NCI-H2171 (cell line): Measurements from ENCODE around the gene KLF2.

ENCODE experiments used
- DNase-seq: peaks from one replicate; lab custom pipeline; 2025; lab: John Stamatoyannopoulos, UW

The KLF2 gene

DNA sequence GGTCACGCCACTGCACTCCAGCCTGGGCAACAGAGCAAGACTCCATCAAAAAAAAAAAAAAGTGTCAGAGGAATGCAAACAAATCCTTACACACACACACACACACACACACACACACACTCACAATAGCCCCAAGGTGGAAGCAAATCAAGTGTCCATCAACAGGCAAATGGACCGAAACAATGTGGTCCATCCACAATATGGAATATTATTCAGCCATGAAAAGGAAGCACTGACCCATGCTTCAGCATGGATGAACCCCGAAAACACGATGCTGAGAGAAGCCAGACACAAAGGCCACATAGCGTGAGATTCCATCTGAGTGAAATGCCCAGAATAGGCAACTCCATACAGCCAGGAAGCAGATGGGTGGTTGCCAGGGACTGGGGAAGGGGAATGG, 16.5 kb upstream of the KLF2 start:
- DNase-seq: no peak

- no peak for DNase-seq
Observed at GRCh38 chr19:16309643-16310042, 15.0 kb upstream of the KLF2 start.

GRCh38 chr19:16315825-16316505, 8.7 kb upstream of the KLF2 start:
- no peak for DNase-seq

DNA sequence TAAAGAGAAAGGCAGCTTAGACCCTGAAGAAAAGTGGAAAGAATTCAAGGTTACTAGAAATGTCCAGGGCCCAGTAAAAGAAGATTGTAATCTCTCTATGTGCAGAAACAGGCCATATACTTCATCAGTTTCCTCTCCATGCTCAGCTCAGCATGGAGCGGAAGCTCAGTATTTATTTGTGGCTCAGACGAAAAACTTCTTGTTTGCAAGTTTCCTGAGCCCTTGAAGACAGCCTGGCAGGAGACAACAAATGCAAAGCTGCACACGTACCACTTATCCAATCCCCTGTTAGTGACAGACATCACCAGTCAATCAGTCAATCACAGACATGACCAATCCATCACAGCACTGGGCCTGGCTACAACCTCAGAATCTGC, 8.1 kb upstream of the KLF2 start:
- no peak for DNase-seq

DNA sequence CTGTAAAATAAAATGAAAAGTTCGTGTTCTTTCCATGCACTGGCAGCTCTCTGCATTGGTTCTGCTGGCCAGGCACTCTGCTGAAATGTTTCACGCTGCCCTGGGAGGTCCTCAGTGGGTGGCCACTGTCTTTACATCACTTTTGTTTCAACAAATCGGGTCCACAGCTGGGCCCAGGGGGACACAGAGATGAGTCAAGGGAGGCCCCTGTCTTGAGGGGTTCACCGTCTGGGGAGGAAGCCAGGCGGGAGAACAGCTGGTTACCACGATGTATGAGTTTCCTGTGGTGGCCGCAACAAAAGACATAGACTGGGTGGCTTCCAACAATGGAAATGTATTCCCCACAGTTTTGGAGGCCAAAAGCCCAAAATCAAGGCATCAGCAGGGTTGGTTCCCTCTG, 5.1 kb upstream of the KLF2 start:
- DNase-seq: no peak

DNA sequence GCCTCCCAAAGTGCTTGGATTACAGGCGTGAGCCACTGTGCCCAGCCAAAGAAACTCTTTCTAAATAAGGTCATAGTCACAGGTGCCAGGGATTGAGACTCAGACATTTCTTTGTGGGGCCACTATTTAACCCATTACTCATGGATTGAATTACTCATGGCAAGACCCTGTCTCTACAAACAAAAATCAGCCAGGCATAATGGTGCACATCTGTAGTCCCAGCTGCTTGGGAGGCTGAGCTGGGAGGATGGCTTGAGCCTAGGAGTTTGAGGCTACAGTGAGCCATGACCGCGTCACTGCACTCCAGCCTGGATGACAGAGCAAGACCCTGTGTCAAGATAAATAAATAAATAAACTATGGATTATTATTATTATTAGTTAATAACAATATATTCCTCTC, 3.6 kb upstream of the KLF2 start:
- no peak for DNase-seq

GRCh38 chr19:16325161-16325527, 518 bp downstream of the KLF2 start:
- no peak for DNase-seq

- DNase-seq: peak; percentile 92
Observed at GRCh38 chr19:16325641-16326400, 1.2 kb downstream of the KLF2 start.

DNA sequence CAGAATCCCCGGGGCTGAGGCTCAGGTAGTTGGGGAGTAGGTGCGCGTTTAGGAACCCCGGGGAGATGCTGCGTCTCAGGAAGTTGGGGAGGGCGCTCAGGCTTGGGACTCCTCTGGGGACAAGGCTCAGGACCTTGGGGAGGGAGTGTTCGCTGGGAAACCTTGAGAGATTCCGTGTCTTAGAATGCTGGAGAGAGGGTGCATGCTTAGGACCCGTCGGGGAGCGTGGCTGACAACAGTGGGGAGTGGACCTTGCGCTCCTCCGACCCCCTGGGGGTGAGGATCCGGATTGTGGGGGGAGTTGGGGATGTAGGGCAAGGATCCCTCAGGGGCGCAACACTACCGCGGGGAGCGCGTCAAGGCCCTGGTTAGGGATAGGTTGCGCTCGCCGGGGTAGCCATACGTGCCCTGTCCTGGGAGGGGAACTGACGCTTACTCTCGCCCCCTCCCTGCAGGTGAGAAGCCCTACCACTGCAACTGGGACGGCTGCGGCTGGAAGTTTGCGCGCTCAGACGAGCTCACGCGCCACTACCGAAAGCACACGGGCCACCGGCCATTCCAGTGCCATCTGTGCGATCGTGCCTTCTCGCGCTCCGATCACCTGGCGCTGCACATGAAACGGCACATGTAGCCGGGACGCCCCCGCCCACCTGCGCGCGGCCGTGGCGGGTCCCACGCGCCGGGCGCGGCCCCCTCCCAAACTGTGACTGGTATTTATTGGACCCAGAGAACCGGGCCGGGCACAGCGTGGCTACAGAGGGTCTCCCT, 2.0 kb downstream of the KLF2 start:
- DNase-seq: no peak

- DNase-seq: no peak
Observed at GRCh38 chr19:16327169-16327475, 2.5 kb downstream of the KLF2 start.

DNA sequence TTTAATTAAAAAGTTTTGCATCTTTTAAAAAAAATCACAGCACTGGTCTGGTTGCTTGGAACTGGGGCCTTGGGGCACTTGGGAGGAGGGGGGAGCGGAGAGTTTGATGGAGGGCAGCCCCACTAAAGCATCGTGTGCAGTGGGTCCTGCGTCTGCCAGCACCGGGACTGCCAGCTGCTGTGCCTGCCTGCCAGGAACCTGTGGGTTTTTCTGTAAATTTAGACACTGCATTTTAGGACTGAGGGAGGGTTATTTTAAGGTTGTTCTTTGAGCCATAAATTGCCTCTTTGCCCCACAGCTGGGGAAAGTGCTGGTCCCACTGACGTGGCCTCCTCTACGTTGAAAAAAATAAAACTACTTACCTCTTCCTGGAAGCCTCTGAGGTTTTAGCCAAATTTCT, 2.9 kb downstream of the KLF2 start:
- no peak for DNase-seq

GRCh38 chr19:16327911-16328823, 3.5 kb downstream of the KLF2 start:
- DNase-seq: no peak

DNA sequence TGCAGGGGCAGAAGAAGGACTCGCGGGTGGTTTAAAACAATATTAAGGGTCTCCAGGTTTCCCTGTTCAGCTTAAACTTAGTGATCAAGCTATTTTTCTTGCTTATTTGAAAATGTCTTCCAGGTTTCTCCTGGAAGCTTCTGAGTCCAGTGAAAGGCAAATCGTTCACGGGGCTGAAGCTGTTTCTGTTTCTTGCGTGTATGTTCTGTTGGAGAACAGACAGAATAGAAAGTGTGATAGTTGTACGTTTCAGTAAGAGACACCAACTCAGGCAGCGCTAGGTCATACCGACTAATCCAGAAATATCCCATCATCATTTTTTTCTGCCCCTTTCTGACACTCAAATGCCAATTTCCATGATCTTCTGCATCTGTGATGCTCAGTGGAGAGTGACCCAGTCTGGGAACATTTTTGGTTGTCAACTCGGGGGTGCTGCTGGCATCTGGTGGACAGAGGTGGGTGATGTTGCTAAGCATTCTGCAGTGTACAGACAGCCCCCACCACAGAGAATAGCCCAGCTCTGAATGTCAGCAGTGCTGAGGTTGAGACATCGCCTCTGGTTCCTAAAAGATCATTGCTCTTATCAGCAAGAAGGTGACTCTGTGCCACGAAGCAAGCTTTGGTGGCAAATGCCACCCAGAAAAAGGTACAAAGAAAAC, 4.3 kb downstream of the KLF2 start:
- DNase-seq: no peak

- no peak for DNase-seq
Observed at GRCh38 chr19:16330368-16330801, 5.8 kb downstream of the KLF2 start.

DNA sequence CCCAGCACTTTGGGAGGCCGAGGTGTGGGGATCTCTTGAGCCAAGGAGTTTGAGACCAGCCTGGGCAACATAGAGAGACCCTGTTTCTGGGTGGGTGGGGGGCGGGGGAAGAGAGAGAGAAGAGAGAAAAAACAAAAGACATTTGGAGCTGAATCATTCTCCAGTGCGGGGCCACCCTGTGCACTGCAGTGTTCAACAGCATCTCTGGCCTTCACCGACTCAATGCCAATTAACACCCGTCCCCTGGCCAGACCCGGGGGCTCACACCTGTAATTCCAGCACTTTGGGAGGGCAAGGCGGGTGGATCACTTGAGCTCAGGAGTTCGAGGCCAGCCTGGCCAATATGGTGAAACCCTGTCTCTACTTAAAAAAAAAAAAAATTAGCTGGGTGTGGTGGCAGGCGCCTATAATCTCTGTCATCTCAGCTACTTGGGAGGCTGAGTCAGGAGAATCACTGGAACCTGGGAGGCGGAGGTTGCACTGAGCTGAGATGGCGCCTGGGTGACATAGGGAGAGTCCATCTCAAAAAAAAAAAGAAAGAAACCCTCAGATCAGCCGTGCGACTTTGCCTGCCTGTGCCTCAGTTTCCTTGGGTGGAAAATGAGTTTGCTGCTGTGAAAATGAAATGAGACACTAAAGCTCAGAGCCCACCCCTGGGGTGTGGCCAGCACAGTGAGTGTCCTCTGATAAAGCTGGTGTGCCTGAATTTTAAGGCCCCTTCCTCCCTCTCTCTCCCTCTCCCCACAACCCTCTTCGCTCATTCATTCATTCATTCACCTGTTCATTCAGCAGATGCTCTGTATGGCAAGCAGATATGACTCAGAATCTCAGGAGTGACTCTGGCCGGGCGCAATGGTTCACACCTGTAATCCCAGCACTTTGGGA, 6.4 kb downstream of the KLF2 start:
- DNase-seq: no peak

- DNase-seq: no peak
Observed at GRCh38 chr19:16333001-16333586, 8.5 kb downstream of the KLF2 start.

DNA sequence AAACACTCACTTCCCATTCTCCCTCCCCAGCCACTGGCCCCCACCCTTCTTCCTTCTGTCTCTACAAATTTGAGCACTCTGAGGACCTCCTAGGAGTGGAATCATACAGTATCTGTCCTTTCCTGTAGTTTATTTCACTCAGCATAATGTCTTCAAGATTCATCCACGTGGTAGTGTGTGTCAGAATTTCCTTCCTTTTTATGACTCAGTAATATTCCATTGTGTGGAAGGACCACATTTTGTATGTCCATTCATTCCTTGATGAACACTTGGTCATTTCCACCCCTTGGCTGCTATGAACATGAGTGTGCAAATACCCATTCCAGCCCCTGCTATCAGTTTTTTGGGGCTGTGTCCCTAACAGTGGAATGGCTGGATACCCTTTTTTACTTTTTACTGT, 9.8 kb downstream of the KLF2 start:
- no peak for DNase-seq

- DNase-seq: no peak
Observed at GRCh38 chr19:16335226-16335625, 10.6 kb downstream of the KLF2 start.

- DNase-seq: no peak
Observed at GRCh38 chr19:16336571-16336970, 11.9 kb downstream of the KLF2 start.

- DNase-seq: no peak
Observed at GRCh38 chr19:16337809-16338469, 13.3 kb downstream of the KLF2 start.
